ENCODE data around the gene AMMECR1L.
"Not testable (repeated sequence)": the region's sequence is repeated elsewhere in the genome, so short reads cannot be mapped to it uniquely, and the experiment has no call there.

The AMMECR1L gene

DNA sequence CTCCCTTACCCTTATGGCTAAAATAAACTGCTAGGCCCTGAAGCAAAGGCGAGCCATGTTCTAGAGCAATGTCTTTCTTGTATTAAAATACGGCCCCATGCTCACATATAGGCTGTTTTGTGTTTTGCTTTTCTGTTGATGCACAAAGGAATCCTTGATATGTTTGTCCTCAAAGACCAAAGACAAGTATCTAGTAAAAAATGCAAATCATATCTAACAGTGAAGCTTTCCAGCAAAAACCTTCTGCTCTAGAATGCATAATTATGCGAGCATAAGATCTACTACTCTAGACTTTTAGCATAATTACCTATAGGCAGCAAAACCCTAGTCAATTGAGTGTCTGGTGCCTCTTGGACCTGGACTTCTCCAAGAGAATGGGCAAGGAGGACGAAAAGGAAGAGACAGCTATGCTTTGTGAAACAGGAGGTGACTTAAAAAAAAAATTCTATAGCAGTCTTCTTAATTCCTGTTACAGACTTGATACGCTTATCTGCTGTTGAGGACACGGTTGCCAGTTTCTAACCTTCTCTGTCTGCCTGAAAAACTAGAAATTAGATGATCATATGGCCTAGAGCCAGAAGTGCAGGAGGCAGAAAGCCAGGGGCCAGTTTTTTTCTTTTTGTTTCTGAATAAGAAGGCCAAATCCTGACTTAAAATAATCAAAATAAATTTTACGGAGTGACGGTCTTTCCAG, 1.5 kb upstream of the AMMECR1L start:
- no peak for DNase-seq (ENCODE audit: low spot score)
- in situ Hi-C loops (cut with MboI; ENCODE audit: low pct_unique_long_range_greater_than_20kb, low sequenced_read_pairs, unreplicated experiment), result no loop called here

DNA sequence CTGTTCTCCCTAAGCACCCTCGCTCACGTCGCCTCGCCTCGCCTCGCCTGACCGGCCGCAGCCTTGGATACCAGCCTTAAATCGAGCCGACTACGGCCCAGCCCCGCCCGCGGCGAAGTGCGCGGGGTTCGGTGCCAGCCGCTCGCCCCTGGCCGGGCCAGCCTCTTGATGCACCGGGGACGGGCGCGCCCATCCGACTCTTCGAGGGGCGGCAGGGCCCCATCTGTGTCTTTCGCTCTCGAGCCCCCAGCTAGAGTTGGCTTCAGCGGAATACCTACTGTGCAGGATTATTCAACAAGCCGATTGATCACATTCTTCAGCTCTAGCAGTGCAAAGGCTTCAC, 808 bp upstream of the AMMECR1L start:
- in situ Hi-C loops (cut with MboI; ENCODE audit: low pct_unique_long_range_greater_than_20kb, low sequenced_read_pairs, unreplicated experiment); DNase-seq (ENCODE audit: low spot score): not testable (repeated sequence)

More for the DNA sequence above, 1.5 kb upstream of the AMMECR1L start:
- TF ChIP-seq, protein P1, sequence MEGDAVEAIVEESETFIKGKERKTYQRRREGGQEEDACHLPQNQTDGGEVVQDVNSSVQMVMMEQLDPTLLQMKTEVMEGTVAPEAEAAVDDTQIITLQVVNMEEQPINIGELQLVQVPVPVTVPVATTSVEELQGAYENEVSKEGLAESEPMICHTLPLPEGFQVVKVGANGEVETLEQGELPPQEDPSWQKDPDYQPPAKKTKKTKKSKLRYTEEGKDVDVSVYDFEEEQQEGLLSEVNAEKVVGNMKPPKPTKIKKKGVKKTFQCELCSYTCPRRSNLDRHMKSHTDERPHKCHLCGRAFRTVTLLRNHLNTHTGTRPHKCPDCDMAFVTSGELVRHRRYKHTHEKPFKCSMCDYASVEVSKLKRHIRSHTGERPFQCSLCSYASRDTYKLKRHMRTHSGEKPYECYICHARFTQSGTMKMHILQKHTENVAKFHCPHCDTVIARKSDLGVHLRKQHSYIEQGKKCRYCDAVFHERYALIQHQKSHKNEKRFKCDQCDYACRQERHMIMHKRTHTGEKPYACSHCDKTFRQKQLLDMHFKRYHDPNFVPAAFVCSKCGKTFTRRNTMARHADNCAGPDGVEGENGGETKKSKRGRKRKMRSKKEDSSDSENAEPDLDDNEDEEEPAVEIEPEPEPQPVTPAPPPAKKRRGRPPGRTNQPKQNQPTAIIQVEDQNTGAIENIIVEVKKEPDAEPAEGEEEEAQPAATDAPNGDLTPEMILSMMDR (IDR thresholded peaks at IDR 0.05; ENCODE audit: extremely low read depth, insufficient read depth, missing control alignments), result no peak

DNA sequence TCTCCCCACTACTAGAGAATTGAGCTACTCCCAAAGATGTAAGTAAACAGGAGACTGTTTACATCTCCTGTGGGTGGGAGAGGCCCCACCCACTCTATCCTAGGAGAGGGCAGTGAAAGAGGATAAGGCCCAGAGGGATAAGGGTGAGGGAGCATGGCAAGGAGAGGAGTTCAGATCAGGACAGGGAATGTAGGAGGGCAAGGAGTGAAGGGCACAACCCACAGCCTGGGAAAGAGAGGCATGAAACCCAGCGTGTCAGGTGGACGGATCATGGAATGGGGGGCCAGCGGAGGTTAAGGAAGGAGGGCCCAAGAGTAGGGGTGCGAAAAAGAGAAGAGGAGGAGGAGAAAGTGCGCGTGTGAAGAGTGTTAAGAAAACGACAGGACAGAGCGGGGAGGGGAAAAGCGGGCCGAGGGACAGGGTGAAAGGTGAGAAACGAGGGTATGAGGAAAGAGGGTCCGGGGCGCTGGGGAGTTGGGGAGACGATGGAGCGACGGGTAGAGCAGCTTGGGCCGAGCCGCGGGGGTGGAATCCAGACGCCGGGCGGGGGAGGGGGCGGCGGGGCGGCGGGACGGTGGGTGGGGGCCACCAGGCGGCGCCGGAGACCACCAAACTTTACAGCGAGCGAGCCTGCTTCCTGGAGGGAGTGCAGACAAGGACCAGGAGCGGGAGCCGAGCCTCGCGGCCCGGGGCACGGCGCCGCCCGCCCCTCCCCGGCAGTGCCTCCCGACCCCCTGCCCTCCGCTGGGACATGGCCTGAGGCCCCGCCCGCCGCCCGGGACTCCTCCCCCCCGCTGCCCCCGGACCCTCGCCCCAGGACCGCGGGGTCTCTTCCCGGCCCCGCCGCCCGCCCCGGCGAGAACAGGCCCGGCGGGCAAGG, 655 bp downstream of the AMMECR1L start:
- in situ Hi-C loops (cut with MboI; ENCODE audit: low pct_unique_long_range_greater_than_20kb, low sequenced_read_pairs, unreplicated experiment); DNase-seq (ENCODE audit: low spot score): not testable (repeated sequence)

DNA sequence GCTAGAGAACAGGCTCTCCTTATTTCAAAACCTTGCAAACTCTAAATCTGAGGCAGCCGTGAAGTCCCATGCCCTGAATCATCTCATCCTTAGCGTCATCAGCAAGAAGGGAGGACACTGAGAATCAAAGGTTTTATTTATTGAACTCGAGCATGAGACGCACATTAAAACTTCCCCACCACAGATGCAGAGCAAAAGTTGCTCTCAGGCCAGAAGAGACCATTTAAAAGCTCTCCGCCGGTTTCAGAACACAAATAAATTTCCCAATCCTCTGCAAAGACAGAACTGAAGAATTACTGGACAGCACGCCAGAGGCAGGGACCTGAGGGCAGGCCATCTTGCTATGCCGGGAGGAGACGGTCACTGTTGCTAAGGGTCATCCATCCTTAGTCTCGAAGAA, 1.3 kb downstream of the AMMECR1L start:
- in situ Hi-C loops (cut with MboI; ENCODE audit: low pct_unique_long_range_greater_than_20kb, low sequenced_read_pairs, unreplicated experiment), result no loop called here
- TF ChIP-seq, protein P1 (IDR thresholded peaks at IDR 0.05; ENCODE audit: extremely low read depth, insufficient read depth, missing control alignments), result no peak
- no peak for DNase-seq (ENCODE audit: low spot score)

DNA sequence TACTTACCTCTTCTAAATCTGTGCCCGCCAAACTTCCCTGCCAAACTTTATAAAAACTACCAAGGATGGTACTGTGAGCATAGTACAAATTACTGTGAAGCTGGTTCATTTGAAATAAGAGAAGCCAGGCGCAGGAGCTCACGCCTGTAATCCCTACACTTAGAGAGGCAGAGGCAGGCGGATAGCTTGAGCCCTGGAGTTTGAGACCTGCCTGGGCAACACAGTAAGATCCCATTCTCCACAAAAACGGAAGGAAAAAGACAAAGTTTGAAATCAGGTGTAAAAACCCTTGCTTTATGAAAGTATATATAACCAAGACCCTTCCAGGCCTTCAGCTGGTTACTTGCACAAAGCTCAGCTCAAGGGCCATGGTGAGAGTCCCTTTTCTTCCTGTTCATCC, 5.9 kb downstream of the AMMECR1L start:
- in situ Hi-C loops (cut with MboI; ENCODE audit: low pct_unique_long_range_greater_than_20kb, low sequenced_read_pairs, unreplicated experiment), result no loop called here
- TF ChIP-seq, protein P1 (IDR thresholded peaks at IDR 0.05; ENCODE audit: extremely low read depth, insufficient read depth, missing control alignments), result no peak
- DNase-seq (ENCODE audit: low spot score), result no peak

DNA sequence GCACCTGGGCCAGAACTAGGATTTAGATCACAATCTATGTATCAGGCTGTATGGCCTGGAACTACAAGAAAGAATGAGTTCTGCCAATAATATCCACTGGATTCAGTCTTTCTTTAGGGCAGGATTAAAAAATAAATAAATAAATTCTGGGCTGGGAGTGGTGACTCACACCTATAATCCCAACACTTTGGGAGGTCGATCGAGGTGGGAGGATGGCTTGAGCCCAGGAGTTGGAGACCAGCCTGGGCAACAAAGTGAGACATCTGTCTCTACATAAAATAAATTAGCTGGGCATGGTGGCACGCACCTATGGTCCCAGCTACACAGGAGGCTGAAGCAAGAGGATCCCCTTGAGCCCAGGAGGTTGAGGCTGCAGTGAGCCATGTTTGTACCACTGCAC, 8.1 kb downstream of the AMMECR1L start:
- in situ Hi-C loops (cut with MboI; ENCODE audit: low pct_unique_long_range_greater_than_20kb, low sequenced_read_pairs, unreplicated experiment), result no loop called here
- no peak for DNase-seq (ENCODE audit: low spot score)
- TF ChIP-seq, protein P1 (IDR thresholded peaks at IDR 0.05; ENCODE audit: extremely low read depth, insufficient read depth, missing control alignments), result no peak

DNA sequence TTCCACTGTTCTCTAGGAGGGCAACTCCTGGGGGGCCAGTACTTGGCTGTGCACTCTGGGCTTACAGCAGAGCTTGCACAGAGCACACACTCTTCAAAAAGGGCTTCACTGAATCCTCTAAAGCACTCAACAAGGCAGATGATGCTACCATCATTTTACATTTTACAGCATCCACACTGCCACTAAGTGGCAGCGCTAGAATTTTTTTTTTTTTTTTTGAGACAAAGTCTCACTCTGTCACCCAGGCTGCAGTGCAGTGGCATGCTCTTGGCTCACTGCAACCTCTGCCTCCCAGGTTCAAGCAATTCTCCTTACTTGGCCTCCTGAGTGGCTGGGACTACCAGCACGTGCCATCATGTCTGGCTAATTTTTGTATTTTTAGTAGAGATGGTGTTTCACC, 8.6 kb downstream of the AMMECR1L start:
- TF ChIP-seq, protein P1 (IDR thresholded peaks at IDR 0.05; ENCODE audit: extremely low read depth, insufficient read depth, missing control alignments), result no peak
- DNase-seq (ENCODE audit: low spot score), result no peak
- in situ Hi-C loops (cut with MboI; ENCODE audit: low pct_unique_long_range_greater_than_20kb, low sequenced_read_pairs, unreplicated experiment), result no loop called here

Measured in GM13977 (cell line).